GM19468 (cell line): ENCODE measurements around the gene DNAH10.
A peak's percentile ranks its signal among the peaks of the same experiment; 100 is the strongest.

Experiments used
- ATAC-seq: cut with Tn5 transposase; IDR thresholded peaks from one replicate; pipeline ENCODE4 v1.9.1; 2021; ENCODE audit warnings: mild to moderate bottlenecking, moderate library complexity, moderate number of reproducible peaks; ENCODE audit not compliant: unreplicated experiment; ENCODE audit errors: extremely low read depth

The DNAH10 gene

GRCh38 chr12:123747309-123747708 is 14.8 kb upstream of the DNAH10 start:
- no peak for ATAC-seq

GRCh38 chr12:123748161-123748560 is 13.9 kb upstream of the DNAH10 start:
- no peak for ATAC-seq

DNA sequence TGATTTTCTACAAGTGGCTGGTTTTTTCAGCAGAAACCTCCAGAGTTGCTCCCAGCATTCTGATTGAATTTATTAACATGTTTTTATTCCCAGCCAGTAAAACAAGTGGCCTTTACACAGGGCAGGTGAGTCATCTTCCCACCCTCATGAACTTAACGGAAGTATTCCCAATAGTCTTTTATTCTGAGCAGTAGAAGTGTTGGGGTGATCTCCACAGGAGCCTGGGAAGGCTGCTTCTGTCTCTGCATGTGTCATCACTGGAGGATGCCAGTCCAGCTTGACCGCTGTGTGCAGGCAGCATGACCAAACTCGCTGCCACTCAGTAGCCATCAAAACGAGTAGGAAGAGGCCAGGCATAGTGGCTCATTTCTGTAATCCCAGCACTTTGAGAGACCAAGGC is 13.4 kb upstream of the DNAH10 start:
- ATAC-seq = no peak

GRCh38 chr12:123749355-123749754 is 12.7 kb upstream of the DNAH10 start:
- no peak for ATAC-seq

GRCh38 chr12:123750159-123750656 is 11.9 kb upstream of the DNAH10 start:
- ATAC-seq = no peak

GRCh38 chr12:123752046-123752445 is 10.1 kb upstream of the DNAH10 start:
- ATAC-seq = no peak

DNA sequence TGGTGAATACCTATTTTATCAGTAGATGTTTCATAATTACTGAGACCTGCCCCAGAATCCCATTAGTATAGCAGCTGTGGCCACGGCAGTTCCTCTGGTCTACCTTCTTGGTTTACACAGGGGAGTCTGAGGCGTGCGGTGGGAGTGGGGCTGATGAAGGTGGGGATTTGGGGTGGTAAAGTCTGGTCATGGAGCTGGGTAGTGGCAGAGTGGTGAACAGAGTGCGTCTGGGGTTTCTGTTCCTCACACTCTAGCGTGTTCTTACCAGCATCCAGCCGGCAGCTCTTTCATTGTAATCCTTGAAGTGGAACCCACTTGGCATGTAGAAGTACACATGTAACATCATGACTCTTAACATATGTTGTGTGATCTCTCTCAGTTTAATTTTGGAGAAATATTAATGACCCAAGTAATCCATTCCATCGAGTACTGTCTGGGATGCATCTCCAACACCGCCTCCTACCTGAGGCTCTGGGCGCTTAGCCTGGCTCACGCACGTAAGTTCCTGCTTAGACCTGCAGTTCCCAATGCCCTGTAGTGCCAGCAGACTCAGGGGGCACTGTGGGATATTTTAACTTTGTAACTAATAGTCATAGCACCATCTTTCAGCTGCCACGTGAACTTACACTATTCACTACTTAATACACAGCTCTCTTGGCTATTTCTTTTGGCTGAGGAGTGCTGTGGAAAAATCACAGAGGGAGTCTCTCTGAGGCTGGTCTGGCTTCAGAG is 7.9 kb upstream of the DNAH10 start:
- no peak for ATAC-seq

- ATAC-seq = no peak
These were observed 4.5 kb upstream of the DNAH10 start for GRCh38 chr12:123757561-123757960.

- no peak for ATAC-seq
These were observed 1.7 kb upstream of the DNAH10 start for GRCh38 chr12:123760267-123760938.

DNA sequence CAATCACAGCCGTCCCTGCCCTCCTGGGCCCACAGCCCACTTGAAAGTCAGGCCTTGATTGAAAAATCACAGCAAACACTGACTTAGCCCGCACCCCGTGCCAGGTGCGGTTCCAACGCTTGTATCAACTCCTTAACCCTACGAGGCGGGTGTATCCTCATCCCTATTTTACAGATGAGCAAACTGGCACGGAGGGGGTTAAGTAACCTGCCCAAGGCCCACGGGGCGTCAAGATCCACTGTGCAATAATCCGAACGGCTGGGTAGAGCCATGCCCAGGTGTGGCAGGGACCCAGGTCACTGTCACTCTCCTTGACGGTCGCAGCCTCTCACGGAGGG is 583 bp downstream of the DNAH10 start:
- no peak for ATAC-seq

GRCh38 chr12:123763093-123763492 is 992 bp downstream of the DNAH10 start:
- ATAC-seq = no peak

DNA sequence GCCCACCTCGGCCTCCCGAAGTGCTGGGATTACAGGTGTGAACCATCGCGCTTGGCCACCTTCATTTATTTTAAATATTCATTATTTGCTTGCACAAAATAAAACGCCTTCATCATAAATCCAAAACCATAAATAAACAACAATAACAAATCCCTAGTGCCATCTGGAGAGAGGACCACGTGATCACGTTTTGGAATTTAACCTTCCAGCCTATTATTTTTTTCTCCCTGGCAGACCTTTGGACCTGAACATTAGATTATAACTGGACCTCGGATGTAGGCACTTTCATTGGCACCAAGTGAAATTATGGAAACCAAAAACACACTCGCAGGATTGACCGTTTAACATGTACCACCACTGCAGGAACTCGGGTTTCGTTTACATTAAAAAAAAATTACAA is 2.0 kb downstream of the DNAH10 start:
- no peak for ATAC-seq

- no peak for ATAC-seq
These were observed 3.5 kb downstream of the DNAH10 start for GRCh38 chr12:123765504-123766035.

- peak; percentile 70 for ATAC-seq
These were observed 5.5 kb downstream of the DNAH10 start for GRCh38 chr12:123767613-123768012.

GRCh38 chr12:123771261-123771660 is 9.2 kb downstream of the DNAH10 start:
- ATAC-seq = no peak

GRCh38 chr12:123772074-123772473 is 10.0 kb downstream of the DNAH10 start:
- ATAC-seq = no peak

DNA sequence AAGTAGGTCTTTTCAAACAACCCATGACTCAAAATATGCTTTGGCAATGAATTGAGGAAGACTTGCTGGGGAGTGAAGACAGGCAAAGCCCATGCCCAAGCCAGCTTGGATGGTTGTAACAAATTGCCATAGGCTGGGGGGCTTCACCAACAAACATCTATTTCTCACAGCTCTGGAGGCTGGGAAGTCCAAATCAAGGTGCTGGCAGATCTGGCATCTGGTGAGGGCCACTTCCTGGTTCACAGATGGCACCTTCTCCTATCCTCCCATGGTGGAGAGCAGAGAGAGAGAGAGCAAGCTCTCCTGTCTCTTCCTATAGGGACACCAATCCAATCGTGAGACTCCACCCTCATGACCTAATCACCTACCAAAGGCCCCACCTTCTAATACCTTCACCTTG is 11.3 kb downstream of the DNAH10 start:
- no peak for ATAC-seq

- no peak for ATAC-seq
These were observed 17.4 kb downstream of the DNAH10 start for GRCh38 chr12:123779551-123779950.

DNA sequence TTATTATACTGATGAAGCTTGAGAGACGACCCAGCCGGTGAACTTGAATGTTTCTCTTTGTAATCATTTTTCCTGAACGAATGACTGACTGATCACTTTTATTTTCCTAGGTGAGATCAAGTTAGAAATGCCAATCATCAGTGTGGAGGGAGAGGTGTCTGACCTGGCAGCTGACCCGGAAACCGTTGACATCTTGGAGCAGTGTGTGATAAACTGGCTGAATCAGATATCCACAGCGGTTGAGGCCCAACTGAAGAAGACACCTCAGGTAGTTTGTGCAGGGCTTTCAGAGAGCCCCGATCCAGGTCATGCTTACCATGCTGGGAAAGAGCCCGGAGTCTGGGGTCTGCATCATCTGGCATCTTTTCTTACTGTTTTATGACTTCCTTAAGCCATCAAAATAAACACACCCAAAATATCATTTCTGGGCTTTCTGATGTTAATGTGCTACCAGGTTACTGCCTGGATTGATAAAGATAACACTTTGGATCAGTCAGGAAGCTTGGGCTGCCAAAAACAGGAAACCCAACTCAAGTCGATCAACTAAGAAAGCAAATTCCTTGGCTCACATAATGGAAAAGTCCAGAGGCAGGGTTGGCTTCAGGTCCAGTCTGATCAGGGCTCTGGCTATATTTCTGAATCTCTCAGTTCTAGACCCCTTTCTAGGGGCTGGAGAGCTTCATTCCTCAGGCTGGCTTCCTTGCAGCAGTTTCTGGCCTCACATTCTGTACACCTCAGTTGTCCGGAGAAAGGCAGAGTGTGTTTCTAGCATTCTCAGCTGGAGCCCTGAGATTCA is 21.1 kb downstream of the DNAH10 start:
- ATAC-seq = no peak

- ATAC-seq = no peak
These were observed 25.4 kb downstream of the DNAH10 start for GRCh38 chr12:123787466-123787865.

- no peak for ATAC-seq
These were observed 26.4 kb downstream of the DNAH10 start for GRCh38 chr12:123788541-123788940.
